ENCODE measurements around the gene GNG13.

GNG13 gene

DNA sequence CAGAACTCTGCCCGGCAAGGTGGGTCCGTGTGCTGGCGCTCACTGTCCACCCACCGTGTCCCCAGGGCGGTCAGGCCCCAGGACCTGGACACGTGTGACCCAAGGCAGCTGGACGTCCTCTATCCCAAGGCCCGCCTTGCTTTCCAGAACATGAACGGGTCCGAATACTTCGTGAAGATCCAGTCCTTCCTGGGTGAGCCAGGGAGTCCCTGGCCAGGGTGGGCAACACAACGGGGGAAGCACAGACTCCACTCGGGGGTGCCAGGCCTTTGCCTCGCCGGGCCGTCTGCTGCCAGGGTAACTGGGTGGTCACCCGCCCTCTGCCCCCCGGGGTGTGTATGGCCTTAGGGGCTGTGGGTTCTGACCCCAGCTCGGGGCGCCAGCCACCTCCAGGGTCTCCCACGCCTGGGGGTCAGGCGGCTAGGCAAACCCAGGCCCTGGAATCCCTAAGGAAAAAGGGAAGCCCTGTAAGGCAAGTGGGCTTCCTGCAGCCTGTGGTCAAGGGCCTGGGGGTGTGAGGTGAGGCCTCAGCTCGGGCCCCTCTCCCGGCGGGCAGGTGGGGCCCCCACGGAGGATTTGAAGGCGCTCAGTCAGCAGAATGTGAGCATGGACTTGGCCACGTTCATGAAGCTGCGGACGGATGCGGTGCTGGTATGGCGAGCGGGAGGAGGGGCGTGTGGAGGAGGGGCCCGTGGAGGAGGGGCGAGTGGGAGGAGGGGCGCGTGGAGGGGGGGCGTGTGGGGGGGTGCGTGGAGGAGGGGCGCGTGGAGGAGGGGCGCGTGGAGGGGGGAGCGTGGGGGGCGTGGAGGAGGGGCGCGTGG, 33.5 kb downstream of the GNG13 start:
- TF ChIP-seq EZH2phosphoT487 (conservative IDR thresholded peaks at IDR 0.05; ENCODE audit: low read length): no peak
- TF ChIP-seq, protein P1, sequence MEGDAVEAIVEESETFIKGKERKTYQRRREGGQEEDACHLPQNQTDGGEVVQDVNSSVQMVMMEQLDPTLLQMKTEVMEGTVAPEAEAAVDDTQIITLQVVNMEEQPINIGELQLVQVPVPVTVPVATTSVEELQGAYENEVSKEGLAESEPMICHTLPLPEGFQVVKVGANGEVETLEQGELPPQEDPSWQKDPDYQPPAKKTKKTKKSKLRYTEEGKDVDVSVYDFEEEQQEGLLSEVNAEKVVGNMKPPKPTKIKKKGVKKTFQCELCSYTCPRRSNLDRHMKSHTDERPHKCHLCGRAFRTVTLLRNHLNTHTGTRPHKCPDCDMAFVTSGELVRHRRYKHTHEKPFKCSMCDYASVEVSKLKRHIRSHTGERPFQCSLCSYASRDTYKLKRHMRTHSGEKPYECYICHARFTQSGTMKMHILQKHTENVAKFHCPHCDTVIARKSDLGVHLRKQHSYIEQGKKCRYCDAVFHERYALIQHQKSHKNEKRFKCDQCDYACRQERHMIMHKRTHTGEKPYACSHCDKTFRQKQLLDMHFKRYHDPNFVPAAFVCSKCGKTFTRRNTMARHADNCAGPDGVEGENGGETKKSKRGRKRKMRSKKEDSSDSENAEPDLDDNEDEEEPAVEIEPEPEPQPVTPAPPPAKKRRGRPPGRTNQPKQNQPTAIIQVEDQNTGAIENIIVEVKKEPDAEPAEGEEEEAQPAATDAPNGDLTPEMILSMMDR (IDR thresholded peaks at IDR 0.05; ENCODE audit: insufficient read depth, low read length, poor library complexity, severe bottlenecking): no peak
- no peak overlapping the region for H3K27ac ChIP-seq (ENCODE audit: low read depth, low read length)
- no peaks in the 10 kb centered on the region for H3K9me3 ChIP-seq (ENCODE audit: insufficient read depth, low read length)
- no peaks in the 10 kb centered on the region for H3K9me2 ChIP-seq (replicated peaks; ENCODE audit: insufficient read depth, low read length)
- no peak overlapping the region for H3K9ac ChIP-seq (ENCODE audit: low read length)
- no peak overlapping the region for H3K4me2 ChIP-seq (ENCODE audit: low read depth, low read length, poor library complexity, severe bottlenecking)
- H3K27me3 ChIP-seq (ENCODE audit: low read length): no peaks in the 10 kb centered on the region
- no peak overlapping the region for H2AFZ ChIP-seq (ENCODE audit: low read depth, low read length, severe bottlenecking)
- H3F3A ChIP-seq (ENCODE audit: insufficient read depth): no peaks in the 10 kb centered on the region
- no peaks in the 10 kb centered on the region for H3K36me3 ChIP-seq (ENCODE audit: low read length)
- no peaks in the 10 kb centered on the region for H4K20me1 ChIP-seq (ENCODE audit: low read depth, low read length)
- H3K79me2 ChIP-seq (ENCODE audit: insufficient read depth, low read length): no peaks in the 10 kb centered on the region
- no peak overlapping the region for H3K4me3 ChIP-seq (ENCODE audit: insufficient read depth, low read length, poor library complexity, severe bottlenecking)

DNA sequence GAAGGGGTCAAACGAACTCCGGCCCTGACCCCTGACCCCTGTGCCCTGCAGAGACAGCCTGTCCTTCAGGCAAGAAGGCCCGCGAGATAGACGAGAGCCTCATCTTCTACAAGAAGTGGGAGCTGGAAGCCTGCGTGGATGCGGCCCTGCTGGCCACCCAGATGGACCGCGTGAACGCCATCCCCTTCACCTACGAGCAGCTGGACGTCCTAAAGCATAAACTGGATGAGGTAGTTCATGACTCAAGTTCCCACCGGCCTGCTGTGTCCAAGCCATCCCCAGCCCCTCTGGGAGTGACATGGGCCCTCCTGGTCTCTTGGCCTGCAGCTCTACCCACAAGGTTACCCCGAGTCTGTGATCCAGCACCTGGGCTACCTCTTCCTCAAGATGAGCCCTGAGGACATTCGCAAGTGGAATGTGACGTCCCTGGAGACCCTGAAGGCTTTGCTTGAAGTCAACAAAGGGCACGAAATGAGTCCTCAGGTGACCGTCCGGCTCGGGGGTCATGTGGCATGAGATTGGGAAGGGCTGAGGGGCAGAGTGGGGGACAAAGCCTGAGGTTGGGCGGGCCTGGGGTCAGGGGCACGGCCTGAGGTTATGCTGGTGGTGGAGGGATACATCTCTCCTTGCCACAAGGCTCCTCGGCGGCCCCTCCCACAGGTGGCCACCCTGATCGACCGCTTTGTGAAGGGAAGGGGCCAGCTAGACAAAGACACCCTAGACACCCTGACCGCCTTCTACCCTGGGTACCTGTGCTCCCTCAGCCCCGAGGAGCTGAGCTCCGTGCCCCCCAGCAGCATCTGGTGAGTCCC, 34.3 kb downstream of the GNG13 start:
- no peaks in the 10 kb centered on the region for H3F3A ChIP-seq (ENCODE audit: insufficient read depth)
- H3K27me3 ChIP-seq (ENCODE audit: low read length): no peaks in the 10 kb centered on the region
- no peaks in the 10 kb centered on the region for H3K36me3 ChIP-seq (ENCODE audit: low read length)
- no peak overlapping the region for H3K4me2 ChIP-seq (ENCODE audit: low read depth, low read length, poor library complexity, severe bottlenecking)
- H4K20me1 ChIP-seq (ENCODE audit: low read depth, low read length): no peaks in the 10 kb centered on the region
- H3K79me2 ChIP-seq (ENCODE audit: insufficient read depth, low read length): no peaks in the 10 kb centered on the region
- H3K9me3 ChIP-seq (ENCODE audit: insufficient read depth, low read length): no peaks in the 10 kb centered on the region
- TF ChIP-seq EZH2phosphoT487 (conservative IDR thresholded peaks at IDR 0.05; ENCODE audit: low read length): no peak
- TF ChIP-seq, protein P1 (IDR thresholded peaks at IDR 0.05; ENCODE audit: insufficient read depth, low read length, poor library complexity, severe bottlenecking): no peak
- H3K27ac ChIP-seq (ENCODE audit: low read depth, low read length): no peak overlapping the region
- no peaks in the 10 kb centered on the region for H3K9me2 ChIP-seq (replicated peaks; ENCODE audit: insufficient read depth, low read length)
- no peak overlapping the region for H3K4me3 ChIP-seq (ENCODE audit: insufficient read depth, low read length, poor library complexity, severe bottlenecking)
- H2AFZ ChIP-seq (ENCODE audit: low read depth, low read length, severe bottlenecking): no peak overlapping the region
- H3K9ac ChIP-seq (ENCODE audit: low read length): no peak overlapping the region

- Histone ChIP-seq H3K4me2 (ENCODE audit: low read depth, low read length, poor library complexity, severe bottlenecking) (no peak overlapping the region), H2AFZ (ENCODE audit: low read depth, low read length, severe bottlenecking) (no peak overlapping the region), H4K20me1 (ENCODE audit: low read depth, low read length) (no peaks in the 10 kb centered on the region), H3K27ac (ENCODE audit: low read depth, low read length) (no peak overlapping the region), H3F3A (ENCODE audit: insufficient read depth) (no peaks in the 10 kb centered on the region), H3K27me3 (ENCODE audit: low read length) (no peaks in the 10 kb centered on the region), H3K36me3 (ENCODE audit: low read length) (no peaks in the 10 kb centered on the region), H3K9me2 (replicated peaks; ENCODE audit: insufficient read depth, low read length) (no peaks in the 10 kb centered on the region), H3K9me3 (ENCODE audit: insufficient read depth, low read length) (no peaks in the 10 kb centered on the region), H3K4me3 (ENCODE audit: insufficient read depth, low read length, poor library complexity, severe bottlenecking) (no peak overlapping the region), H3K9ac (ENCODE audit: low read length) (no peak overlapping the region), H3K79me2 (ENCODE audit: insufficient read depth, low read length) (no peaks in the 10 kb centered on the region)
- TF ChIP-seq, protein P1 (IDR thresholded peaks at IDR 0.05; ENCODE audit: insufficient read depth, low read length, poor library complexity, severe bottlenecking): no peak
- no peak for TF ChIP-seq EZH2phosphoT487 (conservative IDR thresholded peaks at IDR 0.05; ENCODE audit: low read length)
Measured at GRCh38 chr16:765488-765865, 35.1 kb downstream of the GNG13 start.
